Ectodermal cell (in vitro differentiated cells): ENCODE results near the gene PRDM11.

Experiments
- H3K27ac ChIP-seq: 2 replicates; pipeline ENCODE4 v1.7.0; 2013; ENCODE audit warnings: mild to moderate bottlenecking, low read depth, low read length; ENCODE audit not compliant: insufficient read depth, poor library complexity, severe bottlenecking
- H3K27me3 ChIP-seq: 2 replicates; pipeline ENCODE4 v1.7.0; 2013; ENCODE audit warnings: mild to moderate bottlenecking, low read length; ENCODE audit not compliant: insufficient read depth, control insufficient read depth, poor library complexity, severe bottlenecking
- H3K36me3 ChIP-seq: one replicate; pipeline ENCODE4 v1.7.0; 2013; ENCODE audit warnings: low read length; ENCODE audit not compliant: control insufficient read depth, insufficient read depth
- H3K4me1 ChIP-seq: one replicate; pipeline ENCODE4 v1.7.0; 2013; ENCODE audit warnings: low read length; ENCODE audit not compliant: control insufficient read depth, insufficient read depth
- H3K4me3 ChIP-seq: 2 replicates; pipeline ENCODE4 v1.7.0; 2013; ENCODE audit warnings: low read depth, low read length, control low read depth; ENCODE audit not compliant: insufficient read depth
- H3K9me3 ChIP-seq: 2 replicates; pipeline ENCODE4 v1.7.0; 2013; ENCODE audit warnings: mild to moderate bottlenecking, low read length, moderate library complexity; ENCODE audit not compliant: control insufficient read depth
- WGBS, 2 experiments: methylation state at CpG; one replicate each; pipeline ENCODE4 v1.1.7; 2013; ENCODE audit warnings: missing lambda C conversion rate in 2 of 2; 5-methylcytosine and 5-hydroxymethylcytosine counted together

Gene PRDM11

GRCh38 chr11:45233121-45233803 is 86.8 kb downstream of the PRDM11 start:
- Histone ChIP-seq H3K4me1 (no peaks in the 10 kb centered on the region), H3K4me3 (no peak overlapping the region), H3K9me3 (no peaks in the 10 kb centered on the region), H3K36me3 (no peaks in the 10 kb centered on the region), H3K27me3 (no peaks in the 10 kb centered on the region), H3K27ac (no peak overlapping the region)
- WGBS, 2 experiments, result 60 to 69% methylated on average over 16 of the region's 17 CpGs

DNA sequence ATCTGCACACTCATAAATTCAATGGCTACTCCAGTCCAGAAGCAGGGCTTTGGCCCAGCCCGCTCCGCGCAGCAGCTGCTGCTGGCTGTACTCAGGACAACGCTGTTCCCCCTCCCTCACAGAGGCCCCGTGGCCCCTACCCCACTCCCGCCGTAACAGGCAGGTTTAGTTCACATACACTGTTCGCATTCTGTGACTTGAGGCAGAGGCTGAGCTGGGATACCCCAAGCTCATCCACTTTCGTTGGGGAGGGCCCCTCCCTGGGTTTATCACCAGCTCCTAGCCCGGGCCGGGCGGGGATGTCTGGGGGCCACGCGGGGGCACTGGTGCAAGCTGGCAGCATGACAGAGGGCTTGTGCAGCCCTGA is 87.3 kb downstream of the PRDM11 start:
- no peaks in the 10 kb centered on the region for H3K4me1 ChIP-seq
- no peaks in the 10 kb centered on the region for H3K27me3 ChIP-seq
- no peaks in the 10 kb centered on the region for H3K9me3 ChIP-seq
- no peak overlapping the region for H3K4me3 ChIP-seq
- no peaks in the 10 kb centered on the region for H3K36me3 ChIP-seq
- WGBS, 2 experiments, result 89 to 90% methylated on average over 14 of the region's 14 CpGs
- no peak overlapping the region for H3K27ac ChIP-seq

GRCh38 chr11:45234306-45235006 is 88.0 kb downstream of the PRDM11 start:
- Histone ChIP-seq H3K36me3 (no peaks in the 10 kb centered on the region), H3K27ac (no peak overlapping the region), H3K4me3 (no peak overlapping the region), H3K4me1 (no peaks in the 10 kb centered on the region), H3K9me3 (no peaks in the 10 kb centered on the region), H3K27me3 (no peaks in the 10 kb centered on the region)
- WGBS, 2 experiments, result 93 to 94% methylated on average over 12 to 14 of the region's 15 CpGs

DNA sequence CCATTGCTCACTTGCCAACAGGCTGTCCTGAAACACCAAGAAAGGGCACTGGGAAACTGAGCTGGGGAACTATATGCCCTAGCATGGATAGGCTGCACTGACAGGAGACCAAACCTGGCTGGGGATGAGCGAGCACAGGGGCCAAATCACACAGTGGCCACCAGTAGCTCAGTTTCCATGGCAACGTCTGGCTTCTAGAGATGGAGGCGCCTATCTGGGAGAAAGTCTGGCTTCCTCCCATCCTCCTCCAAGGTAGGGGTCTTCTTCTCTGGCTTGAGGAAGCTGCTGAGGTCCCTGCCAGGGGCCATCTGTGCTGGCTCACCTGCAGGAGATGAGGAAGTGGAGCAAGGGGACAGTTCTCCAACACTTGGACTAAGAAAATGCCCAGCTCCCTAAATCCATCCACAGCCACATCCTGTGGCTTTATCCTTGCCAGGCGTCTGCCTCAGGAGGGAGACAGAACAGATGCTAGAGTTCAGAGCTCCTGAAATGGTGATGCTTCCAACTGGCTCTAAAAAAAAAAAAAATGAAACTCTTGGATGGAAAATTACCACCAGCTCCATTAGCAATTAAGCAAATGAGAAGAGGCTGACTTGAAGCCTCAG is 91.4 kb downstream of the PRDM11 start:
- no peak overlapping the region for H3K27ac ChIP-seq
- no peak overlapping the region for H3K4me3 ChIP-seq
- H3K9me3 ChIP-seq, result no peaks in the 10 kb centered on the region
- H3K36me3 ChIP-seq, result no peaks in the 10 kb centered on the region
- no peaks in the 10 kb centered on the region for H3K27me3 ChIP-seq
- WGBS, 2 experiments, result 68 to 76% methylated on average over 4 of the region's 4 CpGs
- no peaks in the 10 kb centered on the region for H3K4me1 ChIP-seq

- Histone ChIP-seq H3K27ac (no peak overlapping the region), H3K4me3 (no peak overlapping the region), H3K36me3 (no peaks in the 10 kb centered on the region), H3K27me3 (no peaks in the 10 kb centered on the region), H3K4me1 (no peaks in the 10 kb centered on the region), H3K9me3 (no peaks in the 10 kb centered on the region)
- 95% methylated on average over 3 of the region's 3 CpGs for WGBS, 2 experiments
These were observed 92.3 kb downstream of the PRDM11 start for GRCh38 chr11:45238724-45239123.

DNA sequence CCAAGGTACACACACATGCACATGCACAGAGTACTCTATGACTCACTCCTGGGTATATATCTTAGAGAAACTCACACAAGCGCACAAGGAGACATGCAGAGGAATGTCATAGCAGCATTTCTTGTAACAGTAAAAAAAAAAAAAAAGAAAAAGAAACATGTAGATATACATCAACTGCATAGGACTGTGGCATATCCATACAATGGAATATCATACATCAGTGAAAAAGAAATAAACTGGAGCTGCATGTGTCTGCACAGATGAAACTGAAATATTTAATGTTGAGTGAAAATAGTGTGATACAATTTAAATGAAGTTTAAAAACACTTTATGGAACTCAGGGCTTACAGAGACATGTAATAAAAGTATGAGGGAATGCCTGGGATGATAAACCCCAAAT is 93.3 kb downstream of the PRDM11 start:
- WGBS, 2 experiments, result 100% methylated on average over 1 of the region's 1 CpG; no CpG with 5 or more reads in 1 of the 2 experiments
- H3K4me1 ChIP-seq, result no peaks in the 10 kb centered on the region
- H3K27me3 ChIP-seq, result no peaks in the 10 kb centered on the region
- H3K27ac ChIP-seq, result no peak overlapping the region
- no peaks in the 10 kb centered on the region for H3K36me3 ChIP-seq
- no peaks in the 10 kb centered on the region for H3K9me3 ChIP-seq
- no peak overlapping the region for H3K4me3 ChIP-seq

DNA sequence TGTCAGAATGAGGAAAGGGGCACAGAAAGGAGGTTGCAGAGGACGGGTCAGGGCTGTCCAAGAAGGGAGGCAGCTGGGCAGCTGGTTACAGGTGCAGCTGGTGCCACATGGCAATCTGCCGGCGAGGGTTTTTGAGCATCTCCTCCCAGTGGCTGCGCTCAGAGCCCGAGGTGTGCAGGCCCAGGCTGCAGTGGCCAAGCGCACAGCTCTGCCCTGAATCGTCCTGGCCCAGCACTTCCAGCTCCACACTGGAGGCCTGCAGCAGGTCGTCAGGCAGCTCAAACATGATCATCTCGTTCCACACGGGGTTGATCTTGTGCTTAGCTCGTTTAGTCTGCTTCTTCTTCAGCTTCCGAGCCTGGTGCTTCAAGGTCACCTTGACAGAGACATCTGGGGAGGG is 97.5 kb downstream of the PRDM11 start:
- H3K36me3 ChIP-seq, result no peaks in the 10 kb centered on the region
- no peak overlapping the region for H3K27ac ChIP-seq
- H3K9me3 ChIP-seq, result no peaks in the 10 kb centered on the region
- WGBS, 2 experiments, result 92 to 95% methylated on average over 12 of the region's 12 CpGs
- no peak overlapping the region for H3K4me3 ChIP-seq
- H3K27me3 ChIP-seq, result no peaks in the 10 kb centered on the region
- H3K4me1 ChIP-seq, result no peaks in the 10 kb centered on the region

DNA sequence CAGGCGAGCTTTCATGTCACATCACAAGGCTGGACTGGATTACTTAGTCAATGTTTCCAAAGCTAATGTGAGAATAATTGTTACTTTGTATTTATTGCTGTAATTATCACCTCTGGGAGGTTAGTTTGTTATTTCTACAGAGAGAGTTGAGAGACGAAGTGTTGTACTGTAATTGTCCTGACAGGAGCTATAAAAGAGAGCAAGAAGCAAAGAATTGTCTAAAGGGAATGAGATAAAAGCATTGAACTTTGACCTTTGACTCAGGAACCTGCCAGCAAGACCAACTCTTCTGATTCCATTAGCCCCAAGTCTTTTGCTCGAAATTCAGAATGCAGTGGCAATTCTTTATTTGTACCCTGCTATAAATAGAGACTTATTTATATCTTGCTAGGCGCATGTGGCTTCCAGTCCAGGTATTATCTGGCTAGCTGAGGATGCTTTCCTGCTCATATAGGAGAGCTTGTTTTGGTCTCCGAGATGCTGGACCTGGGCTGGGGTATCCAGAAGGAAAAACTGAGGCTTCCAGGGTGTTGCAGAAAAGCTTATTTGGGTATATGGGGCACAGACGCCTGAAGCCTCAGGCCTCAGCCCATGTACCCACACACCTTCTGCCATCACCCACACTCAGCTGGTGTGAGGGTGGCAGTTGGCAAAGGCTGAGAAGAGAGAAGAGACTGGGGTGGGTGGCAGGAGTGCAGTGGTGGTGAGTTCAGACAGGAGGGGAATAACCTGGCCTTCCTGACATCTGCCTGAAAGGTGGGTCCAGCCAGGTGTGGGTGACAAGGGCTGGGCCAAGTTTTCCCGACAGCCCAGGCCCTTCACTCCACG is 99.0 kb downstream of the PRDM11 start:
- Histone ChIP-seq H3K4me1 (no peaks in the 10 kb centered on the region), H3K27me3 (no peaks in the 10 kb centered on the region), H3K36me3 (no peaks in the 10 kb centered on the region), H3K27ac (no peak overlapping the region), H3K9me3 (no peaks in the 10 kb centered on the region), H3K4me3 (no peak overlapping the region)
- 94% methylated on average over 7 to 8 of the region's 8 CpGs for WGBS, 2 experiments

DNA sequence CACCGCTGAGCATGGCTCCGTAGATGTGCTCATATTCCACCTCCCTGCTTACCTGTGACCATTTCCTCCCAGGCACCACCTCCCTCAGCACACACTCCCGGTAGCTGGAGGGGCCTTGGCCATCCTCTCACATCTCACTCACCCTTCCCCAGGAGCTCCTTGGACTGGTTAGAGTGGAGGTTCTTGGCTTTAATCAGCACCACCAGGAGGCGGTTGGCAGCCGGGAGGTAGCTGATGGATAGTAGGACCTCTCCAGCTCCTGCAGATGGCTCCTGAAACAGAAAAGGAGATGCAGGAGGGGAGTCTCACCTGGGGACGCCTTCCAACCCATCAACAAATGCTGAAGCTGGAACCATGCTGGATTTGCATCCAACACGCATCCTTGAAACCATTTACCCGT is 99.8 kb downstream of the PRDM11 start:
- no peaks in the 10 kb centered on the region for H3K27me3 ChIP-seq
- WGBS, 2 experiments, result 91 to 95% methylated on average over 8 of the region's 8 CpGs
- H3K9me3 ChIP-seq, result no peaks in the 10 kb centered on the region
- no peak overlapping the region for H3K4me3 ChIP-seq
- H3K36me3 ChIP-seq, result no peaks in the 10 kb centered on the region
- H3K27ac ChIP-seq, result no peak overlapping the region
- no peaks in the 10 kb centered on the region for H3K4me1 ChIP-seq

DNA sequence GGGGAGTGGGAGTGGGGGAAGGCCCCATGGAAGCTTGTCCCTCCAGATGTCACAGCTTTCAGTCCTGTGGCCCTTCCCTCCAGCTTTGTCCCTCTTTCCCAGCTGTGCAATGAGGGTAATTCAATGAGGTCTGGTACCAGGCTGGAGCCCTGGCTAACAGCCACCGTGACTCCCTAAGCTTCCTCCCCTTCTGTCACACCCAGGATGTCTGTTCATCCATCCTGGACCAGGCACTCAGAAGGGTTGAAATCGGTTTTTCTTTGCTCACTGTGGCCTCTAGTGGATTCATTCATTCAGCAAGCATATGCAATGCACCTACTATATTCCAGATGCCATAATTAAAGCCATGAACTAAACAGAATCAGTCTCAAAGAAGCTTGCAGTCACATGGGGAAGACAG is 101.0 kb downstream of the PRDM11 start:
- Histone ChIP-seq H3K36me3 (no peaks in the 10 kb centered on the region), H3K4me3 (no peak overlapping the region), H3K27me3 (no peaks in the 10 kb centered on the region), H3K27ac (no peak overlapping the region), H3K9me3 (no peaks in the 10 kb centered on the region), H3K4me1 (no peaks in the 10 kb centered on the region)
- WGBS, 2 experiments, result 76 to 81% methylated on average over 2 of the region's 2 CpGs
